Measurements from ENCODE around the gene UBR2.
"Not testable (repeated sequence)": the region's sequence is repeated elsewhere in the genome, so short reads cannot be mapped to it uniquely, and the experiment has no call there.

Gene UBR2

DNA sequence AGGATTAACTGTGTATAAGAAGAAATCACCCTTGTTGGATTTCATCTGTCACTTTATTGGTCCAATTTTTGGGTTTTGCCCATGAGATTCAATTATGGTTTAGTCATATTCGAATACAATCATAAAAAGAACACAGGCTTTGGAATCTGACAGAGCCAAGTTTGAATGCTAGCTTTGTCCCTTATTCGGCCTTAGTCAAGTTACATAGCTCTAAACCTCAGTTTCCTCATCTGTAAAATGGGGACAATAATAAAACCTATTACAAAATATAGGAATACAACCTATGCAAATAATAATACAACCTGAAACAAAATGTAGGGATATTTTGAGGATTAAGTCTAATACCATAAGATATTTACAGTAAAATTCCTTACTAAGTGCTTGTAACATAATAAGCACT is 100.9 kb downstream of the UBR2 start:
- no peaks in the 10 kb centered on the region for H3K79me2 ChIP-seq (ENCODE audit: control insufficient read depth, insufficient read depth, low read length)
- no peak overlapping the region for H3K4me2 ChIP-seq (ENCODE audit: low read length)
- no peak overlapping the region for H2BK15ac ChIP-seq (replicated peaks; ENCODE audit: low read depth)
- no peak overlapping the region for H3K27ac ChIP-seq (ENCODE audit: low read depth, low read length)
- no CpG with 5 or more reads among the region's 2 CpGs for WGBS (ENCODE audit: extremely low coverage, insufficient coverage, low lambda C conversion rate)
- H3K79me1 ChIP-seq (ENCODE audit: low read length), result no peaks in the 10 kb centered on the region
- H2BK5ac ChIP-seq (ENCODE audit: low read length), result no peak overlapping the region
- no peaks in the 10 kb centered on the region for H3K27me3 ChIP-seq (ENCODE audit: insufficient read depth, low read length, poor library complexity)
- no peak overlapping the region for H3K9ac ChIP-seq (ENCODE audit: low read length)
- H3K23ac ChIP-seq (ENCODE audit: low read length), result no peak overlapping the region
- no peaks in the 10 kb centered on the region for H3K4me1 ChIP-seq (ENCODE audit: control insufficient read depth, low read depth, low read length)
- DNase-seq, result no peak
- H4K5ac ChIP-seq (ENCODE audit: low read length), result no peak overlapping the region
- H4K8ac ChIP-seq (ENCODE audit: low read depth, low read length), result no peak overlapping the region
- no peak overlapping the region for H3K4ac ChIP-seq (ENCODE audit: low read depth, low read length)
- no peak overlapping the region for H2BK120ac ChIP-seq (ENCODE audit: low read depth, low read length)
- H2AK5ac ChIP-seq (ENCODE audit: low read length), result no peak overlapping the region
- H3K18ac ChIP-seq (ENCODE audit: low read length), result no peak overlapping the region
- H3K56ac ChIP-seq (ENCODE audit: low read length), result no peak overlapping the region
- H3K36me3 ChIP-seq (ENCODE audit: control insufficient read depth, insufficient read depth, low read length), result peaks cover 3% of the 10 kb centered on the region
- no peak overlapping the region for H3K4me3 ChIP-seq (ENCODE audit: low read length)

DNA sequence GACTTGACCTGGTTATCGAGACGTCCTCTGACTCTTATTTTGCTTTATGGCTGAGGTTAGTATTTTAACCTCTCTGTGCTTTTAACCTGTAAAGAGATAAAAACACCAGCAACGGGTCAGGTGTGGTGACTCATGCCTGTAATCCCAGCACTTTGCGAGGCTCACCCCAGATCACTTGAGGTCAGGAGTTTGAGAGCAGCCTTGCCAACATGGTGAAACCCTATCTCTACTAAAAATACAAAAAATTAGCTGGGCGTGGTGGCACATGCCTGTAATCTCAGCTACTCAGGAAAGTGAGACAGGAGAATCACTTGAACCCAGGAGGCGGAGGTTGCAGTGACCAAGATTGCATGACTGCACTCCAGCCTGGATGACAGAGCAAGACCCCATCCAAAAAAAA is 110.5 kb downstream of the UBR2 start:
- not testable (repeated sequence) for H3K79me2 ChIP-seq (ENCODE audit: control insufficient read depth, insufficient read depth, low read length); H3K27ac ChIP-seq (ENCODE audit: low read depth, low read length); H3K4ac ChIP-seq (ENCODE audit: low read depth, low read length); H3K36me3 ChIP-seq (ENCODE audit: control insufficient read depth, insufficient read depth, low read length); H3K4me3 ChIP-seq (ENCODE audit: low read length); H3K9ac ChIP-seq (ENCODE audit: low read length); H3K23ac ChIP-seq (ENCODE audit: low read length); H2BK120ac ChIP-seq (ENCODE audit: low read depth, low read length); H3K56ac ChIP-seq (ENCODE audit: low read length); H3K27me3 ChIP-seq (ENCODE audit: insufficient read depth, low read length, poor library complexity); H3K79me1 ChIP-seq (ENCODE audit: low read length); H4K8ac ChIP-seq (ENCODE audit: low read depth, low read length); H3K4me2 ChIP-seq (ENCODE audit: low read length); H4K5ac ChIP-seq (ENCODE audit: low read length); H2BK15ac ChIP-seq (replicated peaks; ENCODE audit: low read depth); H3K4me1 ChIP-seq (ENCODE audit: control insufficient read depth, low read depth, low read length); H2BK5ac ChIP-seq (ENCODE audit: low read length); H2AK5ac ChIP-seq (ENCODE audit: low read length); DNase-seq; H3K18ac ChIP-seq (ENCODE audit: low read length)
- no CpG with 5 or more reads among the region's 6 CpGs for WGBS (ENCODE audit: extremely low coverage, insufficient coverage, low lambda C conversion rate)

- Histone ChIP-seq H2AK5ac (ENCODE audit: low read length) (no peak overlapping the region), H3K4me1 (ENCODE audit: control insufficient read depth, low read depth, low read length) (no peaks in the 10 kb centered on the region), H4K5ac (ENCODE audit: low read length) (no peak overlapping the region), H3K79me1 (ENCODE audit: low read length) (no peaks in the 10 kb centered on the region), H3K56ac (ENCODE audit: low read length) (no peak overlapping the region), H3K36me3 (ENCODE audit: control insufficient read depth, insufficient read depth, low read length) (peaks cover 2% of the 10 kb centered on the region), H3K4me2 (ENCODE audit: low read length) (no peak overlapping the region), H3K9ac (ENCODE audit: low read length) (no peak overlapping the region), H3K79me2 (ENCODE audit: control insufficient read depth, insufficient read depth, low read length) (no peaks in the 10 kb centered on the region), H2BK5ac (ENCODE audit: low read length) (no peak overlapping the region), H4K8ac (ENCODE audit: low read depth, low read length) (no peak overlapping the region), H3K4me3 (ENCODE audit: low read length) (no peak overlapping the region), H3K27ac (ENCODE audit: low read depth, low read length) (no peak overlapping the region), H2BK15ac (replicated peaks; ENCODE audit: low read depth) (no peak overlapping the region), H3K18ac (ENCODE audit: low read length) (no peak overlapping the region), H3K4ac (ENCODE audit: low read depth, low read length) (no peak overlapping the region), H3K27me3 (ENCODE audit: insufficient read depth, low read length, poor library complexity) (no peaks in the 10 kb centered on the region), H3K23ac (ENCODE audit: low read length) (no peak overlapping the region), H2BK120ac (ENCODE audit: low read depth, low read length) (no peak overlapping the region)
- no peak for DNase-seq
- WGBS (ENCODE audit: extremely low coverage, insufficient coverage, low lambda C conversion rate), result no CpG with 5 or more reads among the region's 3 CpGs
Measured at GRCh38 chr6:42674780-42675179, 111.0 kb downstream of the UBR2 start.

- no peaks in the 10 kb centered on the region for H3K79me1 ChIP-seq (ENCODE audit: low read length)
- H3K27ac ChIP-seq (ENCODE audit: low read depth, low read length), result no peak overlapping the region
- H3K36me3 ChIP-seq (ENCODE audit: control insufficient read depth, insufficient read depth, low read length), result no peaks in the 10 kb centered on the region
- WGBS (ENCODE audit: extremely low coverage, insufficient coverage, low lambda C conversion rate), result no CpG with 5 or more reads among the region's 5 CpGs
- no peak overlapping the region for H3K4ac ChIP-seq (ENCODE audit: low read depth, low read length)
- DNase-seq, result no peak
- no peaks in the 10 kb centered on the region for H3K27me3 ChIP-seq (ENCODE audit: insufficient read depth, low read length, poor library complexity)
- no peaks in the 10 kb centered on the region for H3K79me2 ChIP-seq (ENCODE audit: control insufficient read depth, insufficient read depth, low read length)
- no peak overlapping the region for H2BK120ac ChIP-seq (ENCODE audit: low read depth, low read length)
- H3K18ac ChIP-seq (ENCODE audit: low read length), result no peak overlapping the region
- no peak overlapping the region for H4K5ac ChIP-seq (ENCODE audit: low read length)
- no peak overlapping the region for H3K4me2 ChIP-seq (ENCODE audit: low read length)
- no peak overlapping the region for H3K9ac ChIP-seq (ENCODE audit: low read length)
- no peaks in the 10 kb centered on the region for H3K4me1 ChIP-seq (ENCODE audit: control insufficient read depth, low read depth, low read length)
- no peak overlapping the region for H2AK5ac ChIP-seq (ENCODE audit: low read length)
- H2BK15ac ChIP-seq (replicated peaks; ENCODE audit: low read depth), result no peak overlapping the region
- H4K8ac ChIP-seq (ENCODE audit: low read depth, low read length), result no peak overlapping the region
- no peak overlapping the region for H3K56ac ChIP-seq (ENCODE audit: low read length)
- H3K4me3 ChIP-seq (ENCODE audit: low read length), result no peak overlapping the region
- H3K23ac ChIP-seq (ENCODE audit: low read length), result no peak overlapping the region
- no peak overlapping the region for H2BK5ac ChIP-seq (ENCODE audit: low read length)
Measured at GRCh38 chr6:42679358-42679757, 115.5 kb downstream of the UBR2 start.

- H3K79me1 ChIP-seq (ENCODE audit: low read length), result no peaks in the 10 kb centered on the region
- no peaks in the 10 kb centered on the region for H3K27me3 ChIP-seq (ENCODE audit: insufficient read depth, low read length, poor library complexity)
- no peak overlapping the region for H2BK120ac ChIP-seq (ENCODE audit: low read depth, low read length)
- peaks cover 10% of the 10 kb centered on the region for H3K36me3 ChIP-seq (ENCODE audit: control insufficient read depth, insufficient read depth, low read length)
- H3K4ac ChIP-seq (ENCODE audit: low read depth, low read length), result no peak overlapping the region
- no peak overlapping the region for H3K23ac ChIP-seq (ENCODE audit: low read length)
- no peak overlapping the region for H3K27ac ChIP-seq (ENCODE audit: low read depth, low read length)
- no peak overlapping the region for H2BK5ac ChIP-seq (ENCODE audit: low read length)
- DNase-seq, result no peak
- H3K79me2 ChIP-seq (ENCODE audit: control insufficient read depth, insufficient read depth, low read length), result no peaks in the 10 kb centered on the region
- H3K4me1 ChIP-seq (ENCODE audit: control insufficient read depth, low read depth, low read length), result no peaks in the 10 kb centered on the region
- no peak overlapping the region for H3K56ac ChIP-seq (ENCODE audit: low read length)
- H3K18ac ChIP-seq (ENCODE audit: low read length), result no peak overlapping the region
- H3K9ac ChIP-seq (ENCODE audit: low read length), result no peak overlapping the region
- no CpG with 5 or more reads among the region's 3 CpGs for WGBS (ENCODE audit: extremely low coverage, insufficient coverage, low lambda C conversion rate)
- no peak overlapping the region for H3K4me2 ChIP-seq (ENCODE audit: low read length)
- H4K5ac ChIP-seq (ENCODE audit: low read length), result no peak overlapping the region
- H4K8ac ChIP-seq (ENCODE audit: low read depth, low read length), result no peak overlapping the region
- H2AK5ac ChIP-seq (ENCODE audit: low read length), result no peak overlapping the region
- H2BK15ac ChIP-seq (replicated peaks; ENCODE audit: low read depth), result no peak overlapping the region
- no peak overlapping the region for H3K4me3 ChIP-seq (ENCODE audit: low read length)
Measured at GRCh38 chr6:42688281-42688680, 124.5 kb downstream of the UBR2 start.

DNA sequence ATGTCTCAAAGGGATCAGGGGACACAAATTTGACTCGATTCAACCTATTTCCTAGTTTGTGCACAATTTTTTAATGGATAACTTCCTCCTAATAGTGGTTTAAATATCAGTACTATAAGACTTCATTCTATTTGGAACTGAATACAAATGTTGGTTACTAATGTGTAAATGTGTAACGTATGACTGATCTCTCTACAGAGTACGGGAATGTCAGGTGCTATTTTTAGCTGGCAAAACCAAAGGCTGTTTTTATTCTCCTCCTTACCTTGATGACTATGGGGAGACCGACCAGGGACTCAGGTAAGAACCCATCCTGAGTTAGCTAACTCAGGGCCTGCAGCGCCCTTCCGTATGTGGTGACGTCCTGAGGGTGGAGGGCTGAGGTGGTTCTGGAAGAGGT is 125.5 kb downstream of the UBR2 start:
- Histone ChIP-seq H4K8ac (ENCODE audit: low read depth, low read length) (no peak overlapping the region), H3K18ac (ENCODE audit: low read length) (no peak overlapping the region), H3K23ac (ENCODE audit: low read length) (no peak overlapping the region), H3K27me3 (ENCODE audit: insufficient read depth, low read length, poor library complexity) (no peaks in the 10 kb centered on the region), H3K4me3 (ENCODE audit: low read length) (no peak overlapping the region), H2AK5ac (ENCODE audit: low read length) (no peak overlapping the region), H3K9ac (ENCODE audit: low read length) (no peak overlapping the region), H2BK15ac (replicated peaks; ENCODE audit: low read depth) (no peak overlapping the region), H3K36me3 (ENCODE audit: control insufficient read depth, insufficient read depth, low read length) (peaks cover 10% of the 10 kb centered on the region), H3K79me1 (ENCODE audit: low read length) (no peaks in the 10 kb centered on the region), H3K4me1 (ENCODE audit: control insufficient read depth, low read depth, low read length) (no peaks in the 10 kb centered on the region), H2BK120ac (ENCODE audit: low read depth, low read length) (no peak overlapping the region), H4K5ac (ENCODE audit: low read length) (no peak overlapping the region), H3K4ac (ENCODE audit: low read depth, low read length) (no peak overlapping the region), H3K79me2 (ENCODE audit: control insufficient read depth, insufficient read depth, low read length) (no peaks in the 10 kb centered on the region), H3K27ac (ENCODE audit: low read depth, low read length) (no peak overlapping the region), H3K56ac (ENCODE audit: low read length) (no peak overlapping the region), H3K4me2 (ENCODE audit: low read length) (no peak overlapping the region), H2BK5ac (ENCODE audit: low read length) (no peak overlapping the region)
- DNase-seq, result no peak
- WGBS (ENCODE audit: extremely low coverage, insufficient coverage, low lambda C conversion rate), result no CpG with 5 or more reads among the region's 7 CpGs
